Measurements from ENCODE around the gene KRTDAP. TPM values are rescaled to one million over a fixed set of nuclear protein-coding genes. Genes with fewer than 3 reads are reported as not detected.
A peak's percentile ranks its signal among the peaks of the same experiment; 100 is the strongest.

KRTDAP gene
- total and polyA plus RNA-seq, 10 of the 15 experiments (the other 5 are each of a cell fraction or from before 2014, with no cell fraction given), result 0.23 TPM; not detected in 9

GRCh38 chr19:35508129-35508528 is 17.9 kb upstream of the KRTDAP start:
- Histone ChIP-seq H3K9me3 (replicated peaks; ENCODE audit: control insufficient read depth, insufficient read depth, low read length) (no peaks in the 10 kb centered on the region), H3K27me3 (replicated peaks in 1 of 2; ENCODE audit: control insufficient read depth in 2 of 2, insufficient read depth in 2 of 2, low read length in 1 of 2) (no peaks in the 10 kb centered on the region; a peak in 1 of 4 replicates), H2AFZ (ENCODE audit: control insufficient read depth, low read depth, low read length) (no peak overlapping the region), H3K79me2 (ENCODE audit: control insufficient read depth, insufficient read depth, low read length) (no peaks in the 10 kb centered on the region), H3K4me2 (ENCODE audit: control insufficient read depth, insufficient read depth) (no peak overlapping the region; the same call in 1 of the 2 replicates), H3K4me3 (peak overlapping the region; percentile 33; the same call in 1 of the 2 replicates), H3K9ac (ENCODE audit: control insufficient read depth, insufficient read depth, low read length) (no peak overlapping the region), H3K27ac (ENCODE audit: control insufficient read depth, insufficient read depth) (0 out of 2 replicates have a peak overlapping the region, but pooled peaks have one; percentile 15), H3K36me3 (ENCODE audit: control insufficient read depth in 2 of 2, insufficient read depth in 2 of 2, low read length in 1 of 2) (no peaks in the 10 kb centered on the region), H4K20me1 (ENCODE audit: control insufficient read depth, insufficient read depth) (no peaks in the 10 kb centered on the region), H3K4me1 (ENCODE audit: control insufficient read depth, insufficient read depth, low read length) (peaks cover 8% of the 10 kb centered on the region)
- 8% methylated on average over 3 of the region's 3 CpGs for WGBS (ENCODE audit: insufficient coverage, insufficient replicate concordance, low lambda C conversion rate, missing lambda C conversion rate)
- ATAC-seq, result no peak
- intact Hi-C loops (cut with micrococcal nuclease; ENCODE audit: unreplicated experiment) (no loop called here), in situ Hi-C loops (cut with MboI) (no loop called here)
- ChIA-PET SMC1A (ENCODE audit: uncharacterized antibody, unreplicated experiment) (interaction anchor here (0.9 to 5.7 kb wide), 15 partner anchors 13 to 192 kb away, joined by 3 to 35 read pairs (median 4); partner anchors contain the start of genes FFAR1 and FFAR3), POLR2A (interaction anchor here (0.6 to 3.5 kb wide), 11 partner anchors 13 to 194 kb away, joined by 3 to 12 read pairs (median 4); partner anchors contain the start of gene FFAR1), CTCF (interaction anchor here (0.6 to 6.3 kb wide), 19 partner anchors 12 to 522 kb away, joined by 3 to 87 read pairs (median 5); no protein-coding TSS in a partner anchor), RAD21 (ENCODE audit: unreplicated experiment) (interaction anchor here (1.1 to 4.8 kb wide), 12 partner anchors 13 to 365 kb away, joined by 3 to 24 read pairs (median 4); partner anchors contain the start of gene FXYD7)
- BruUV-seq (replicated peaks), result no TSS peak
- no peak for FAIRE-seq
- DNase-seq (ENCODE audit: low read depth, low spot score), result no peak
- no peak for TF ChIP-seq HDAC2 (IDR thresholded peaks at IDR 0.05)
- TF ChIP-seq STAT3 (IDR thresholded peaks at IDR 0.05; ENCODE audit: low read depth, low read length), result no peak
- TF ChIP-seq LARP7 (IDR thresholded peaks at IDR 0.05), result no peak
- TF ChIP-seq SIN3A (IDR thresholded peaks at IDR 0.05; ENCODE audit: low read depth, low read length), result no peak
- no peak for TF ChIP-seq PKNOX1 (IDR thresholded peaks at IDR 0.05)
- TF ChIP-seq JUND (IDR thresholded peaks at IDR 0.05; ENCODE audit: low read depth, low read length), result no peak
- no peak for TF ChIP-seq HSF1 (IDR thresholded peaks at IDR 0.05; ENCODE audit: low read depth, low read length)
- TF ChIP-seq CEBPZ (IDR thresholded peaks at IDR 0.05; ENCODE audit: low read depth, low read length), result no peak
- no peak for TF ChIP-seq TARDBP (IDR thresholded peaks at IDR 0.05; ENCODE audit: borderline replicate concordance)
- no peak for TF ChIP-seq ESRRA (IDR thresholded peaks at IDR 0.05; ENCODE audit: low read length)
- no peak for TF ChIP-seq SMARCA5 (IDR thresholded peaks at IDR 0.05)
- no peak for TF ChIP-seq ZNF217 (IDR thresholded peaks at IDR 0.05)
- no peak for TF ChIP-seq GABPA (IDR thresholded peaks at IDR 0.05; ENCODE audit: low read depth)
- no peak for TF ChIP-seq NFIC (IDR thresholded peaks at IDR 0.05; ENCODE audit: low read depth, low read length)
- no peak for TF ChIP-seq E4F1 (IDR thresholded peaks at IDR 0.05; ENCODE audit: borderline replicate concordance, partially characterized antibody)

Measured in GM12878 (cell line).